Smooth muscle cell (in vitro differentiated cells): ENCODE measurements around the gene TRIO. TPM values are rescaled to one million over a fixed set of nuclear protein-coding genes. Genes with fewer than 3 reads are reported as not detected.

Experiments
- DNase-seq: peaks from one replicate; lab custom pipeline; 2025; ENCODE audit not compliant: unreplicated experiment; lab: John Stamatoyannopoulos, UW
- H2AFZ ChIP-seq: fragments of 200-600 bp; sonication (generic); 2 replicates; pipeline ENCODE4 v1.6.0; 2016; ENCODE audit warnings: antibody characterized with exemption, low read depth, mild to moderate bottlenecking
- H3F3A ChIP-seq: fragments of 200-600 bp; sonication (generic); 2 replicates; pipeline ENCODE4 v1.6.0; 2017; ENCODE audit warnings: antibody characterized with exemption, low read depth
- H3K27ac ChIP-seq: fragments of 200-600 bp; sonication (generic); 2 replicates; pipeline ENCODE4 v1.5.1; 2016; ENCODE audit warnings: low read depth, mild to moderate bottlenecking
- H3K27me3 ChIP-seq: fragments of 200-600 bp; sonication (generic); 2 replicates; pipeline ENCODE4 v1.6.1; 2016; ENCODE audit warnings: low read depth, mild to moderate bottlenecking
- H3K36me3 ChIP-seq: fragments of 200-600 bp; sonication (generic); 2 replicates; pipeline ENCODE4 v1.5.1; 2016; ENCODE audit warnings: low read depth
- H3K4me1 ChIP-seq: fragments of 200-600 bp; sonication (generic); 2 replicates; pipeline ENCODE4 v1.5.1; 2016; ENCODE audit warnings: low read depth
- H3K4me2 ChIP-seq: fragments of 200-600 bp; sonication (generic); 2 replicates; pipeline ENCODE4 v1.6.0; 2016; ENCODE audit warnings: mild to moderate bottlenecking
- H3K4me3 ChIP-seq: fragments of 200-600 bp; sonication (generic); 2 replicates; pipeline ENCODE4 v1.5.1; 2016; ENCODE audit warnings: mild to moderate bottlenecking
- H3K79me2 ChIP-seq: fragments of 200-600 bp; sonication (generic); 2 replicates; pipeline ENCODE4 v1.6.0; 2016; ENCODE audit warnings: low read depth, mild to moderate bottlenecking
- H3K9ac ChIP-seq: fragments of 200-600 bp; sonication (generic); 2 replicates; pipeline ENCODE4 v1.6.0; 2016; ENCODE audit warnings: low read depth
- H3K9me3 ChIP-seq: fragments of 200-600 bp; sonication (generic); replicated peaks from 2 replicates; pipeline ENCODE4 v1.5.1; 2016; ENCODE audit warnings: low read depth
- H4K20me1 ChIP-seq: fragments of 200-600 bp; sonication (generic); 2 replicates; pipeline ENCODE4 v1.6.0; 2016; ENCODE audit warnings: low read depth
- WGBS: methylation state at CpG from one replicate; pipeline ENCODE4 v1.1.7; 2016; ENCODE audit warnings: low lambda C conversion rate; 5-methylcytosine and 5-hydroxymethylcytosine counted together
- polyA plus RNA-seq: library from polyadenylated mRNA; unstranded; fragments of >200 nt; fragmentation: Nextera tagmentation; extraction: Ambion mirVana; gene quantifications from 2 replicates; pipeline ENCODE4 v1.2.1, GENCODE V29; 2016
- total RNA-seq: library from RNA; depleted of rRNA; stranded (reverse); fragments of >200 nt; gene quantifications from 2 replicates; pipeline ENCODE4 v1.2.3, GENCODE V29; 2014
- TF ChIP-seq, protein P1 (sequence below): fragments of 200-600 bp; sonication (generic); IDR thresholded peaks from 2 replicates; pipeline ENCODE4 v1.5.1; 2017; ENCODE audit warnings: borderline replicate concordance, mild to moderate bottlenecking, antibody characterized with exemption; ENCODE audit not compliant: insufficient read depth, poor library complexity, severe bottlenecking

TRIO gene
- total and polyA plus RNA-seq, 2 experiments from 2014 or later: 10.2 to 118 TPM

DNA sequence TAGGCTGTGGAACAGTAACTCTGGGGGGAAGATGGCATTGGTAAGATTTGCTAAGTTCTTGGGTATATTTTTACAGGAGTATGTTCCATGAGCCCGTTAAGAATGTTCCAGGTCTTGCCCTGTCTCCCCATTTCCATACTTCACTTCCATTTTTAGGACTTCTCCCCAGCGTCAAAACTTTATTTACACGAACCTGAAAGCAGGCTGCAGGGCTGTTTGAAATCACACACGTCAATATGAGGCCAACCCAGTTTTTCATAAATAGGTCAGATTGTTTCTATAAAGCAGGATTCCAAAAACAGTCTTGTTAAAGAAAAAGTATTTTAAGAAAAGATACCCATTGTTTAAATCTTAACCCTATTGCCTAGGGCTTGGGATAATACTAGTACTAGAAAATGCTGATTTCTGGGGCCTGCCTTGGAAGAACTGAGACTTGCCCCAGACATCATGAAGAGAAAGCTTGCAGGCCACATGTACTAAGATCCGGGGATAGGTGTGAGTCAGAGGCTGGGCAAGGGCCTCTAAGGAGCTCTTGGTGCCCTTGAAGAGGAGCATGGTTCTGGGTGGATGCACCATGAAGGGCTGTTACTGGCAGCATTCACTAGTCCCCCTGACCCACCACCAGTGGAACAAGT is 24.2 kb downstream of the TRIO start:
- Histone ChIP-seq H3K79me2 (peaks cover 100% of the 10 kb centered on the region), H2AFZ (no peak overlapping the region), H3K4me2 (peak overlapping the region; percentile 22), H3K9me3 (no peaks in the 10 kb centered on the region), H3K27me3 (no peaks in the 10 kb centered on the region), H3K9ac (no peak overlapping the region), H4K20me1 (peaks cover 85% of the 10 kb centered on the region), H3K4me1 (peaks cover 33% of the 10 kb centered on the region), H3K4me3 (no peak overlapping the region), H3K27ac (peak overlapping the region; percentile 84), H3K36me3 (peaks cover 5% of the 10 kb centered on the region), H3F3A (no peaks in the 10 kb centered on the region)
- no peak for DNase-seq
- 81% methylated on average over 5 of the region's 5 CpGs for WGBS
- TF ChIP-seq, protein P1, sequence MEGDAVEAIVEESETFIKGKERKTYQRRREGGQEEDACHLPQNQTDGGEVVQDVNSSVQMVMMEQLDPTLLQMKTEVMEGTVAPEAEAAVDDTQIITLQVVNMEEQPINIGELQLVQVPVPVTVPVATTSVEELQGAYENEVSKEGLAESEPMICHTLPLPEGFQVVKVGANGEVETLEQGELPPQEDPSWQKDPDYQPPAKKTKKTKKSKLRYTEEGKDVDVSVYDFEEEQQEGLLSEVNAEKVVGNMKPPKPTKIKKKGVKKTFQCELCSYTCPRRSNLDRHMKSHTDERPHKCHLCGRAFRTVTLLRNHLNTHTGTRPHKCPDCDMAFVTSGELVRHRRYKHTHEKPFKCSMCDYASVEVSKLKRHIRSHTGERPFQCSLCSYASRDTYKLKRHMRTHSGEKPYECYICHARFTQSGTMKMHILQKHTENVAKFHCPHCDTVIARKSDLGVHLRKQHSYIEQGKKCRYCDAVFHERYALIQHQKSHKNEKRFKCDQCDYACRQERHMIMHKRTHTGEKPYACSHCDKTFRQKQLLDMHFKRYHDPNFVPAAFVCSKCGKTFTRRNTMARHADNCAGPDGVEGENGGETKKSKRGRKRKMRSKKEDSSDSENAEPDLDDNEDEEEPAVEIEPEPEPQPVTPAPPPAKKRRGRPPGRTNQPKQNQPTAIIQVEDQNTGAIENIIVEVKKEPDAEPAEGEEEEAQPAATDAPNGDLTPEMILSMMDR: no peak

DNA sequence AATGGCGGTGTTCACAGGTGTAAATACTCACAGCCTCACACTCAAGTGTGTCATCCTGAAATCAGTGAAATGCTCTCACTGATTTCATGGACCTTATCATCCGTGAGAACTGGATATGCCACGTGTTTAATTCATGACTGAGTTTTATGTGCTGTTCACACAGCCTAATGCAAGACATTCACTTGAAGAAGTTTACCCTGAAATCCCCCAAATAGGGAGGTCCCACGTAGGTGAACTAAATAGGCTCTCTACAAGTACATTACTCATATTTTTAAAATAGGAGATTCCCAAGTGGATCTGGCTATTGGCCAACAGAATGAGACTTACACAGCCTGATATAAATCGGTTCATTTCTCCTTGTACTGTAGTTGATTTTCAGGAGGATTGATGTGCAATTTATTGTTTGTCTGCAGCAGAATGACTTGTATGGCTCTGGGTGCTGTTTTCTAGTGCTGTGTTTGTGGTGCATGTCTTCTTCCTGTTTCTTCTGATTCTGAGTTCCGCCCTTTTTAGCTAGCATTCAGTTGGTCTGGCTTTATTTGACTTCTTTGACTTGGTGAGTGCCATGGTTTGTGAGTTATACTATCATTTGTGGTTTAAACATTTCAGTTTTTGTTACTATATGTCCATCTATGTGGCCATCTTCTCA is 25.1 kb downstream of the TRIO start:
- peaks cover 34% of the 10 kb centered on the region for H3K4me1 ChIP-seq
- H3K36me3 ChIP-seq: peaks cover 5% of the 10 kb centered on the region
- peaks cover 100% of the 10 kb centered on the region for H3K79me2 ChIP-seq
- no peak overlapping the region for H3K4me2 ChIP-seq
- H3K9me3 ChIP-seq: no peaks in the 10 kb centered on the region
- H3F3A ChIP-seq: no peaks in the 10 kb centered on the region
- H3K4me3 ChIP-seq: no peak overlapping the region
- H3K9ac ChIP-seq: no peak overlapping the region
- no peak for DNase-seq
- no peaks in the 10 kb centered on the region for H3K27me3 ChIP-seq
- no peak overlapping the region for H2AFZ ChIP-seq
- TF ChIP-seq, protein P1: no peak
- H3K27ac ChIP-seq: peak overlapping the region; percentile 84
- H4K20me1 ChIP-seq: peaks cover 85% of the 10 kb centered on the region
- 89% methylated on average over 6 of the region's 6 CpGs for WGBS

DNA sequence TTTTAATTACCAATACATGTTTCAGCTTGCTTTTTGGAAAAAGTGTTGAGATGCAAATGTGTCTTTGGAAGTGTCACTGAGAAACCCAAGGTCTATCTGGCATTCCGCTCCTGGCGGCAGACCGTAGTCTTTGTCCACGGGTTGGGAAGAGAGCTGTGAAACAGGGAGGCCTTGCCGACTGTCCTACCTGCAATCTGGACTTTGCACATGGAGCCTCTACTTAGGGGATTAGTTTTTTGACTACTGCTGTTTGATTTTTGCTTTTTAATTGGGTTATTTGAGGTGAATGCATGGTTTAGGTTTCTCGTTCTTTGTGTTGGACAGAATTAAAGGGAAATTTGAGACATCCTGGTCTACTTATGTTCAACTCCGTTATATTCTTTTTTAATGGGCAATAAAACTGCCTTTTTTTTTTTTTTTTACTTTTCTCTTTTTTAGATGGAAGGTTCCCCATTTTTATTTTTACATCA is 25.7 kb downstream of the TRIO start:
- 83% methylated on average over 7 of the region's 7 CpGs for WGBS
- Histone ChIP-seq H3K36me3 (peaks cover 5% of the 10 kb centered on the region), H3F3A (peaks cover 3% of the 10 kb centered on the region), H3K9me3 (no peaks in the 10 kb centered on the region), H2AFZ (no peak overlapping the region), H3K9ac (no peak overlapping the region), H3K27ac (peak overlapping the region; percentile 1), H4K20me1 (peaks cover 89% of the 10 kb centered on the region), H3K4me1 (peaks cover 40% of the 10 kb centered on the region), H3K4me3 (no peak overlapping the region), H3K4me2 (no peak overlapping the region), H3K27me3 (no peaks in the 10 kb centered on the region), H3K79me2 (peaks cover 100% of the 10 kb centered on the region)
- DNase-seq: no peak
- TF ChIP-seq, protein P1: no peak
